Measurements from ENCODE around the gene KHDC1L.
"Not testable (repeated sequence)": the region's sequence is repeated elsewhere in the genome, so short reads cannot be mapped to it uniquely, and the experiment has no call there.

Gene KHDC1L

GRCh38 chr6:73204252-73204651, 21.0 kb downstream of the KHDC1L start:
- Histone ChIP-seq H3K36me3 (ENCODE audit: insufficient read depth, low read length) (no peaks in the 10 kb centered on the region), H3K4me1 (ENCODE audit: insufficient read depth, low read length) (peaks cover 7% of the 10 kb centered on the region; the same call in 1 of the 2 replicates), H3K9me3 (ENCODE audit: insufficient read depth, low read depth, low read length) (peaks cover 5% of the 10 kb centered on the region; the same call in 1 of the 2 replicates), H3K9ac (ENCODE audit: low read depth, low read length) (no peak overlapping the region), H3K4me3 (ENCODE audit: low read length) (no peak overlapping the region), H3K27ac (ENCODE audit: low read depth, low read length) (no peak overlapping the region), H3K27me3 (ENCODE audit: insufficient read depth, low read length) (no peaks in the 10 kb centered on the region)
- WGBS, result 67% methylated on average over 4 of the region's 4 CpGs

- Histone ChIP-seq H3K9ac (ENCODE audit: low read depth, low read length) (no peak overlapping the region), H3K9me3 (ENCODE audit: insufficient read depth, low read depth, low read length) (peaks cover 5% of the 10 kb centered on the region; the same call in 1 of the 2 replicates), H3K4me3 (ENCODE audit: low read length) (no peak overlapping the region), H3K27me3 (ENCODE audit: insufficient read depth, low read length) (no peaks in the 10 kb centered on the region), H3K36me3 (ENCODE audit: insufficient read depth, low read length) (no peaks in the 10 kb centered on the region), H3K27ac (ENCODE audit: low read depth, low read length) (no peak overlapping the region), H3K4me1 (ENCODE audit: insufficient read depth, low read length) (peaks cover 18% of the 10 kb centered on the region; the same call in 1 of the 2 replicates)
- no CpG with 5 or more reads among the region's 1 CpG for WGBS
Observed at GRCh38 chr6:73203098-73203497, 22.2 kb downstream of the KHDC1L start.

DNA sequence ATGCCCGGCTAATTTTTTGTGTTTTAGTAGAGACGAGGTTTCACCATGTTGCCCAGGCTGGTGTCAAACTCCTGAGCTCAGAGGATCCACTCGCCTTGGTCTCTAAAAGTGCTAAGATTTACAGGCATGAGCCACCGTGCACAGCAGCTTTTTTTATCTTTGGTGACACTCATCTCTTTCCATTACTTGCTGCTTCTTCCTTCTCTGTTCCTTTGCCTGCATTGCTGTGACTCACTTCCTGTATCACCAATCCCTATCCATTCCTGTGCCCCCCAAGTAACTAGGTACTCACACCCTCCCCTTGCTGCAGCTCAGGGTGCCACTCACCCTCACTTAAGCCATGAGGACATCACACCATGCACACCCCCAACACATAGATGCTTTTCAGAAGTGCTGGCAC, 24.6 kb downstream of the KHDC1L start:
- Histone ChIP-seq H3K4me3 (ENCODE audit: low read length) (no peak overlapping the region), H3K27ac (ENCODE audit: low read depth, low read length) (no peak overlapping the region), H3K4me1 (ENCODE audit: insufficient read depth, low read length) (peaks cover 25% of the 10 kb centered on the region; the same call in 1 of the 2 replicates), H3K27me3 (ENCODE audit: insufficient read depth, low read length) (no peaks in the 10 kb centered on the region), H3K9ac (ENCODE audit: low read depth, low read length) (no peak overlapping the region), H3K36me3 (ENCODE audit: insufficient read depth, low read length) (no peaks in the 10 kb centered on the region), H3K9me3 (ENCODE audit: insufficient read depth, low read depth, low read length) (no peaks in the 10 kb centered on the region)
- 92% methylated on average over 4 of the region's 4 CpGs for WGBS

DNA sequence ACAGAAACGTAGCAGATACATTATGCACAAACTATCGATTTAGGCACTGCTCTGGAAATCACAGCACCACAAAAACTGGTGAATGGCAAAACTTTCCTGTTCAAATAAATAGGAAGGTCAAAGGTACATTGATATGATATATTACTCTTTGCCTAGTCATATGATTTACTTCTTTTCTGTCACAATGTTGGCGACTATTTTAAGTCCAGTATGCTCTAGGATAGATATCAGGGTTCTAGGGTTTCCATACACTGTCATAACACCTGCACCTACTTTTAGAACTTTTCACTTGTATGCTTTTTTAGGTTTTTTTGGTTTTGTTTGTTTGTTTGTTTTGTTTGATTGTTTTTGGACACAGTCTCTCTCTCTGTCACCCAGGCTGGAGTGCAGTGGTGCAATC, 25.0 kb downstream of the KHDC1L start:
- Histone ChIP-seq H3K27me3 (ENCODE audit: insufficient read depth, low read length) (no peaks in the 10 kb centered on the region), H3K9me3 (ENCODE audit: insufficient read depth, low read depth, low read length) (no peaks in the 10 kb centered on the region), H3K36me3 (ENCODE audit: insufficient read depth, low read length) (no peaks in the 10 kb centered on the region), H3K27ac (ENCODE audit: low read depth, low read length) (no peak overlapping the region), H3K4me1 (ENCODE audit: insufficient read depth, low read length) (peaks cover 25% of the 10 kb centered on the region; the same call in 1 of the 2 replicates), H3K9ac (ENCODE audit: low read depth, low read length) (no peak overlapping the region), H3K4me3 (ENCODE audit: low read length) (no peak overlapping the region)
- 98% methylated on average over 3 of the region's 3 CpGs for WGBS

GRCh38 chr6:73194744-73195143, 30.6 kb downstream of the KHDC1L start:
- Histone ChIP-seq H3K4me1 (ENCODE audit: insufficient read depth, low read length) (peaks cover 19% of the 10 kb centered on the region; the same call in 1 of the 2 replicates), H3K9me3 (ENCODE audit: insufficient read depth, low read depth, low read length) (no peaks in the 10 kb centered on the region), H3K9ac (ENCODE audit: low read depth, low read length) (no peak overlapping the region), H3K27me3 (ENCODE audit: insufficient read depth, low read length) (no peaks in the 10 kb centered on the region), H3K36me3 (ENCODE audit: insufficient read depth, low read length) (no peaks in the 10 kb centered on the region), H3K4me3 (ENCODE audit: low read length) (no peak overlapping the region), H3K27ac (ENCODE audit: low read depth, low read length) (no peak overlapping the region)
- 92% methylated on average over 7 of the region's 7 CpGs for WGBS

- H3K4me1 ChIP-seq (ENCODE audit: insufficient read depth, low read length); H3K36me3 ChIP-seq (ENCODE audit: insufficient read depth, low read length); H3K9me3 ChIP-seq (ENCODE audit: insufficient read depth, low read depth, low read length); H3K4me3 ChIP-seq (ENCODE audit: low read length); H3K9ac ChIP-seq (ENCODE audit: low read depth, low read length); H3K27ac ChIP-seq (ENCODE audit: low read depth, low read length); H3K27me3 ChIP-seq (ENCODE audit: insufficient read depth, low read length): not testable (repeated sequence)
- 98% methylated on average over 3 of the region's 4 CpGs for WGBS
Observed at GRCh38 chr6:73193302-73193701, 32.0 kb downstream of the KHDC1L start.

- Histone ChIP-seq H3K4me1 (ENCODE audit: insufficient read depth, low read length) (no peaks in the 10 kb centered on the region), H3K9ac (ENCODE audit: low read depth, low read length) (no peak overlapping the region), H3K9me3 (ENCODE audit: insufficient read depth, low read depth, low read length) (no peaks in the 10 kb centered on the region), H3K4me3 (ENCODE audit: low read length) (no peak overlapping the region), H3K27ac (ENCODE audit: low read depth, low read length) (no peak overlapping the region), H3K36me3 (ENCODE audit: insufficient read depth, low read length) (no peaks in the 10 kb centered on the region), H3K27me3 (ENCODE audit: insufficient read depth, low read length) (no peaks in the 10 kb centered on the region)
- 95% methylated on average over 2 of the region's 2 CpGs for WGBS
Observed at GRCh38 chr6:73182021-73182607, 43.2 kb downstream of the KHDC1L start.

DNA sequence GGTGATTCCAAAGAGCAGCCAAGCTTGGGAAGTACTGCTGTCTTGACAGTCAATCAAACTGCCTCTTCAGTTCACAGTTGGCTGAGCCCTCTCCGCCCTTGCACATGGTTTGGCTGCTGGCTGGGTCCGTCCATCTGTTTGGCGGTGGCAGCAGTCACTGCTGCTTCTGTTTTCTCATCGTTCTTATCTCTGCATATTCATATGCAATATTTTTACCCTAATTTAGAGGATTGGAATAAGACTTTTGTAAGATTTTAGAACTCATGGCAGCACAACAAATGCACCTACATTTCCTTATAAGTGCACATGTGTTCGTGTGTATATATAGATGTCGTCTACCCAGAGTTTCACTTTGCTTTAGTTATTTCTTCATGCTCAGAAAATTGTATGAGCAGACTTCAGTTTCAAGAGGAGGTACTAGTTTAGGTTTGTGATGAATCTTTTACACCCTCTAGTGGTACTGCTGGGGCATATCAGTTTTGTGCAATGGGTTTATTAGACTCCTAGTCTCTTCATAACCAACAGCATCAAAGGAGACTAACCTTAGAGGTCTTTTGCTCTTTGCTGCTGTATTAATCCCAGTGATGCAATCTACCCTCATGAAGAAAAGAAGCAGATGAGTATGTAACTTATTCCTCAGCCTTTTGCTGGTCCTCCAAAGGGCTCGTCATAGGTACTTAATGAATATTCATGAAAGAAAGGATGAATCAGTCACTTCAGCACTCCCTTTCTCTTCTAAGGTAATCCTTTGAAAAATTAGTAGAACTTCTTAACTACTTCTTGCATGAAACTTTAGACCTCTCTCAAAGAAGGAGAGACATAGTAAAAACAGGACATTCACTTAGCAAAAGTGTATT, 44.3 kb downstream of the KHDC1L start:
- no peaks in the 10 kb centered on the region for H3K9me3 ChIP-seq (ENCODE audit: insufficient read depth, low read depth, low read length)
- no peaks in the 10 kb centered on the region for H3K27me3 ChIP-seq (ENCODE audit: insufficient read depth, low read length)
- H3K4me3 ChIP-seq (ENCODE audit: low read length), result no peak overlapping the region
- no peak overlapping the region for H3K9ac ChIP-seq (ENCODE audit: low read depth, low read length)
- H3K36me3 ChIP-seq (ENCODE audit: insufficient read depth, low read length), result no peaks in the 10 kb centered on the region
- H3K27ac ChIP-seq (ENCODE audit: low read depth, low read length), result no peak overlapping the region
- WGBS, result 55% methylated on average over 6 of the region's 7 CpGs
- no peaks in the 10 kb centered on the region for H3K4me1 ChIP-seq (ENCODE audit: insufficient read depth, low read length)

GRCh38 chr6:73180076-73180738, 45.1 kb downstream of the KHDC1L start:
- H3K4me1 ChIP-seq (ENCODE audit: insufficient read depth, low read length), result no peaks in the 10 kb centered on the region
- H3K4me3 ChIP-seq (ENCODE audit: low read length), result no peak overlapping the region
- H3K36me3 ChIP-seq (ENCODE audit: insufficient read depth, low read length), result no peaks in the 10 kb centered on the region
- H3K27me3 ChIP-seq (ENCODE audit: insufficient read depth, low read length), result no peaks in the 10 kb centered on the region
- 76% methylated on average over 6 of the region's 6 CpGs for WGBS
- no peak overlapping the region for H3K9ac ChIP-seq (ENCODE audit: low read depth, low read length)
- no peaks in the 10 kb centered on the region for H3K9me3 ChIP-seq (ENCODE audit: insufficient read depth, low read depth, low read length)
- no peak overlapping the region for H3K27ac ChIP-seq (ENCODE audit: low read depth, low read length)

- no peaks in the 10 kb centered on the region for H3K36me3 ChIP-seq (ENCODE audit: insufficient read depth, low read length)
- no peaks in the 10 kb centered on the region for H3K27me3 ChIP-seq (ENCODE audit: insufficient read depth, low read length)
- no peak overlapping the region for H3K4me3 ChIP-seq (ENCODE audit: low read length)
- H3K4me1 ChIP-seq (ENCODE audit: insufficient read depth, low read length), result no peaks in the 10 kb centered on the region
- WGBS, result 98% methylated on average over 5 of the region's 5 CpGs
- no peak overlapping the region for H3K27ac ChIP-seq (ENCODE audit: low read depth, low read length)
- H3K9ac ChIP-seq (ENCODE audit: low read depth, low read length), result no peak overlapping the region
- no peaks in the 10 kb centered on the region for H3K9me3 ChIP-seq (ENCODE audit: insufficient read depth, low read depth, low read length)
Observed at GRCh38 chr6:73177221-73177944, 47.9 kb downstream of the KHDC1L start.

- Histone ChIP-seq H3K27ac (ENCODE audit: low read depth, low read length) (no peak overlapping the region), H3K4me3 (ENCODE audit: low read length) (no peak overlapping the region), H3K36me3 (ENCODE audit: insufficient read depth, low read length) (no peaks in the 10 kb centered on the region), H3K4me1 (ENCODE audit: insufficient read depth, low read length) (no peaks in the 10 kb centered on the region), H3K9ac (ENCODE audit: low read depth, low read length) (no peak overlapping the region), H3K9me3 (ENCODE audit: insufficient read depth, low read depth, low read length) (no peaks in the 10 kb centered on the region), H3K27me3 (ENCODE audit: insufficient read depth, low read length) (no peaks in the 10 kb centered on the region)
- WGBS, result 90% methylated on average over 6 of the region's 6 CpGs
Observed at GRCh38 chr6:73176057-73176456, 49.2 kb downstream of the KHDC1L start.
